H1 (cell line): ENCODE results near the gene PDZRN3. TPM values are rescaled to one million over a fixed set of nuclear protein-coding genes. Genes with fewer than 3 reads are reported as not detected.

Source experiments
- CTCF ChIA-PET: fragments of 300-600 bp; sonication (Branson Sonifier 250); formaldehyde crosslinking; loops from one replicate; lab custom pipeline; 2021; ENCODE audit not compliant: partially characterized antibody; lab: Charles Lee
- POLR2A ChIA-PET: fragments of 300-600 bp; sonication (Branson Sonifier 250); formaldehyde crosslinking; loops from one replicate; lab custom pipeline; 2021; ENCODE audit warnings: inconsistent platforms; ENCODE audit not compliant: partially characterized antibody; lab: Charles Lee
- DNase-seq, 2 experiments: peaks; one replicate each; pipeline versions ENCODE4 v3.0.0 to v3.0.0-alpha.2; 2010 to 2022; ENCODE audit warnings: low spot score in 2 of 2, low read depth in 1 of 2, mixed read lengths in 1 of 2
- FAIRE-seq: peaks from 2 replicates; lab custom pipeline; 2011; peaks lifted over from hg19 to GRCh38; lab: Jason Lieb, UNC
- H2AFZ ChIP-seq: 2 replicates; pipeline ENCODE4 v1.8.1; 2012; ENCODE audit warnings: low read length, inconsistent platforms
- H2AK5ac ChIP-seq: 2 replicates; pipeline ENCODE4 v1.6.1; 2013; ENCODE audit warnings: low read depth, low read length
- H2BK120ac ChIP-seq: replicated peaks from 2 replicates; pipeline ENCODE3; 2013; ENCODE audit warnings: low read depth, low read length, inconsistent platforms
- H2BK12ac ChIP-seq: 2 replicates; pipeline ENCODE4 v1.6.1; 2013; ENCODE audit warnings: low read depth, low read length
- H2BK15ac ChIP-seq: 2 replicates; pipeline ENCODE4 v1.6.1; 2013; ENCODE audit warnings: low read length
- H2BK20ac ChIP-seq: 2 replicates; pipeline ENCODE4 v1.6.1; 2013; ENCODE audit warnings: low read length
- H2BK5ac ChIP-seq: 2 replicates; pipeline ENCODE4 v1.6.1; 2013; ENCODE audit warnings: low read depth, low read length
- H3K14ac ChIP-seq: 2 replicates; pipeline ENCODE4 v1.6.1; 2013; ENCODE audit warnings: inconsistent platforms; ENCODE audit not compliant: insufficient read length
- H3K18ac ChIP-seq: 2 replicates; pipeline ENCODE4 v1.6.1; 2013; ENCODE audit warnings: low read length; ENCODE audit errors: extremely low read depth
- H3K23ac ChIP-seq: 2 replicates; pipeline ENCODE4 v1.6.1; 2013; ENCODE audit warnings: inconsistent platforms; ENCODE audit not compliant: insufficient read length
- H3K23me2 ChIP-seq: 2 replicates; pipeline ENCODE4 v1.6.1; 2013; ENCODE audit warnings: low read depth, low read length
- H3K27ac ChIP-seq: 2 replicates; pipeline ENCODE4 v1.6.1; 2011; ENCODE audit warnings: low read depth, low read length, inconsistent platforms
- H3K27me3 ChIP-seq, 4 experiments: replicated peaks in 1 of 4; 1 replicate in 1 of 4; 2 replicates in 3 of 4; pipeline versions ENCODE4 v1.6.1 to v1.8.1; 2011 to 2013; ENCODE audit warnings: low read length in 3 of 4, mild to moderate bottlenecking in 3 of 4, inconsistent platforms in 2 of 4, mixed read lengths in 2 of 4, moderate library complexity in 1 of 4; ENCODE audit not compliant: control insufficient read depth in 3 of 4, insufficient read depth in 3 of 4; ENCODE audit errors: extremely low read depth in 1 of 4
- H3K36me3 ChIP-seq, 4 experiments: 2 replicates each; pipeline versions ENCODE4 v1.6.1 to v1.8.1; 2011 to 2013; ENCODE audit warnings: mild to moderate bottlenecking in 4 of 4, low read length in 3 of 4, moderate library complexity in 2 of 4, control low read depth in 1 of 4, inconsistent platforms in 1 of 4; ENCODE audit not compliant: insufficient read depth in 4 of 4, control insufficient read depth in 2 of 4
- H3K4ac ChIP-seq: replicated peaks from 2 replicates; pipeline ENCODE3; 2013; ENCODE audit warnings: low read length, low read depth, mixed read lengths, inconsistent platforms; ENCODE audit not compliant: insufficient read length
- H3K4me1 ChIP-seq, 4 experiments: replicated peaks in 1 of 4; 1 replicate in 1 of 4; 2 replicates in 3 of 4; pipeline versions ENCODE4 v1.6.1 to v1.8.1; 2011 to 2013; ENCODE audit warnings: low read length in 3 of 4, inconsistent platforms in 2 of 4, mixed read lengths in 1 of 4; ENCODE audit not compliant: insufficient read depth in 4 of 4, control insufficient read depth in 3 of 4
- H3K4me2 ChIP-seq, 2 experiments: 2 replicates each; pipeline versions ENCODE4 v1.6.1 to v1.8.1; 2011 to 2013; ENCODE audit warnings: low read depth in 2 of 2, low read length in 2 of 2, control low read depth in 1 of 2, inconsistent platforms in 1 of 2, mild to moderate bottlenecking in 1 of 2; ENCODE audit not compliant: insufficient read depth in 1 of 2
- H3K4me3 ChIP-seq, 4 experiments: fragments of 200-600, 300-600 bp in 1 of 4; sonication (generic), shearing (Covaris generic), sonication (Bioruptor Twin) in 1 of 4; 2 replicates each; pipeline versions ENCODE4 v1.5.1 to v1.8.1; 2011 to 2016; ENCODE audit warnings: low read length in 4 of 4, low read depth in 3 of 4, control low read depth in 2 of 4, inconsistent platforms in 2 of 4, mild to moderate bottlenecking in 2 of 4, mixed read lengths in 1 of 4, moderate library complexity in 1 of 4; ENCODE audit not compliant: insufficient read depth in 2 of 4; ENCODE audit errors: extremely low read depth in 1 of 4
- H3K56ac ChIP-seq: replicated peaks from 2 replicates; pipeline ENCODE3; 2013; ENCODE audit warnings: low read depth, mild to moderate bottlenecking, mixed read lengths, low read length, inconsistent platforms; ENCODE audit not compliant: insufficient read length
- H3K79me1 ChIP-seq: 2 replicates; pipeline ENCODE4 v1.6.1; 2013; ENCODE audit warnings: low read depth, low read length, control low read depth
- H3K79me2 ChIP-seq, 2 experiments: 2 replicates each; pipeline versions ENCODE4 v1.6.1 to v1.8.1; 2012 to 2013; ENCODE audit warnings: low read length in 2 of 2, mild to moderate bottlenecking in 2 of 2, inconsistent platforms in 1 of 2; ENCODE audit not compliant: insufficient read depth in 2 of 2, control insufficient read depth in 1 of 2
- H3K9ac ChIP-seq, 4 experiments: replicated peaks in 1 of 4; 1 replicate in 1 of 4; 2 replicates in 3 of 4; pipeline versions ENCODE4 v1.6.1 to v1.8.1; 2011 to 2013; ENCODE audit warnings: low read depth in 3 of 4, low read length in 3 of 4, control low read depth in 2 of 4, mild to moderate bottlenecking in 2 of 4, moderate library complexity in 2 of 4, inconsistent platforms in 1 of 4; ENCODE audit errors: extremely low read depth in 1 of 4
- H3K9me3 ChIP-seq, 2 experiments: 2 replicates each; pipeline versions ENCODE4 v1.6.1 to v1.8.1; 2012 to 2013; ENCODE audit warnings: mild to moderate bottlenecking in 2 of 2, moderate library complexity in 2 of 2, control low read depth in 1 of 2, inconsistent platforms in 1 of 2, low read depth in 1 of 2, low read length in 1 of 2, mixed read lengths in 1 of 2; ENCODE audit not compliant: insufficient read depth in 2 of 2
- H4K20me1 ChIP-seq, 2 experiments: replicated peaks in 1 of 2; 2 replicates each; pipeline versions ENCODE3 to v1.8.1; 2011 to 2013; ENCODE audit warnings: inconsistent platforms in 2 of 2, low read length in 2 of 2, mild to moderate bottlenecking in 1 of 2; ENCODE audit not compliant: insufficient read depth in 2 of 2, control insufficient read depth in 1 of 2
- H4K5ac ChIP-seq: 2 replicates; pipeline ENCODE4 v1.6.1; 2013; ENCODE audit warnings: low read length, low read depth, mixed read lengths, inconsistent platforms; ENCODE audit not compliant: insufficient read length
- H4K8ac ChIP-seq: 2 replicates; pipeline ENCODE4 v1.8.0; 2013; ENCODE audit warnings: mild to moderate bottlenecking, moderate library complexity, low read length, inconsistent platforms; ENCODE audit not compliant: insufficient read depth; ENCODE audit errors: extremely low read depth
- H4K91ac ChIP-seq: replicated peaks from 2 replicates; pipeline ENCODE3; 2013; ENCODE audit warnings: low read length, mixed read lengths, inconsistent platforms; ENCODE audit not compliant: insufficient read length
- CHD2 ChIP-seq: IDR thresholded peaks from 2 replicates; pipeline ENCODE4 v1.6.1; 2012; ENCODE audit warnings: low read length, improper control_type of control experiment
- CTCF ChIP-seq, 3 experiments: IDR thresholded peaks; 1 replicate in 2 of 3; 2 replicates in 1 of 3; pipeline versions ENCODE4 v1.5.1 to v1.6.1; 2011; ENCODE audit warnings: low read length in 3 of 3, mild to moderate bottlenecking in 3 of 3, inconsistent platforms in 2 of 3, low read depth in 1 of 3, moderate library complexity in 1 of 3; ENCODE audit not compliant: insufficient read depth in 1 of 3; ENCODE audit errors: control extremely low read depth in 1 of 3
- FOSL1 ChIP-seq: IDR thresholded peaks from 2 replicates; pipeline ENCODE4 v1.6.1; 2011; ENCODE audit warnings: mild to moderate bottlenecking, low read depth, low read length, moderate library complexity; ENCODE audit not compliant: insufficient read depth
- HDAC2 ChIP-seq, 2 experiments: fragments of 300-600 bp in 1 of 2; sonication (generic) in 1 of 2; IDR thresholded peaks; 2 replicates each; pipeline ENCODE4 v1.6.1; 2011 to 2012; ENCODE audit warnings: low read depth in 2 of 2, low read length in 2 of 2, mild to moderate bottlenecking in 2 of 2, moderate library complexity in 2 of 2, borderline replicate concordance in 1 of 2, inconsistent platforms in 1 of 2
- KDM4A ChIP-seq: IDR thresholded peaks from one replicate; pipeline ENCODE4 v1.7.1; 2012; ENCODE audit warnings: low read depth, mild to moderate bottlenecking, moderate library complexity, low read length, inconsistent platforms; ENCODE audit not compliant: severe bottlenecking
- NRF1 ChIP-seq: IDR thresholded peaks from 2 replicates; pipeline ENCODE4 v1.6.1; 2011; ENCODE audit warnings: mild to moderate bottlenecking, low read depth, low read length, improper control_type of control experiment
- RBBP5 ChIP-seq: IDR thresholded peaks from 2 replicates; pipeline ENCODE4 v1.7.1; 2012; ENCODE audit warnings: low read depth, mild to moderate bottlenecking, inconsistent platforms, low read length, moderate library complexity, borderline replicate concordance
- SRF ChIP-seq: IDR thresholded peaks from 2 replicates; pipeline ENCODE4 v1.6.1; 2011; ENCODE audit warnings: mild to moderate bottlenecking, low read depth, low read length, moderate library complexity
- SUZ12 ChIP-seq: fragments of 200-600 bp; sonication (generic); IDR thresholded peaks from 2 replicates; pipeline ENCODE4 v1.6.1; 2012; ENCODE audit warnings: mild to moderate bottlenecking, inconsistent platforms, low read length, moderate library complexity, mixed read lengths
- USF2 ChIP-seq: IDR thresholded peaks from 2 replicates; pipeline ENCODE4 v1.6.1; 2011; ENCODE audit warnings: low read length, improper control_type of control experiment
- WGBS, 2 experiments: shearing (Covaris generic) in 1 of 2; methylation state at CpG; one replicate each; pipeline versions ENCODE4 v1.1.6 to v1.1.7; 2013 to 2015; ENCODE audit warnings: low lambda C conversion rate in 2 of 2, mixed read lengths in 2 of 2, inconsistent platforms in 1 of 2, low coverage in 1 of 2, missing lambda C conversion rate in 1 of 2; ENCODE audit not compliant: insufficient replicate concordance in 2 of 2, insufficient coverage in 1 of 2, insufficient read length in 1 of 2; ENCODE audit errors: extremely low coverage in 1 of 2, missing lambda C conversion rate in 1 of 2; 5-methylcytosine and 5-hydroxymethylcytosine counted together
- polyA plus RNA-seq, 7 experiments: library from polyadenylated mRNA; depleted of rRNA in 3 of 7; stranded (reverse) in 5 of 7; unstranded in 2 of 7; fragments of >200 nt in 5 of 7; fragments of 200-250 nt in 2 of 7; gene quantifications; 1 replicate in 5 of 7; 2 replicates in 1 of 7; 4 replicates in 1 of 7; pipeline versions ENCODE4 v1.2.1 to v1.2.3, GENCODE V29; 2011 to 2013; ENCODE audit warnings: missing spikeins in 2 of 7, mixed read lengths in 2 of 7
- total RNA-seq: library from RNA; stranded (reverse); fragmentation: NEBNext Ultra II Directional; extraction: Animal tissue kit (Norgen Biotek cat#: 25700); gene quantifications from 2 replicates; pipeline ENCODE4 v1.2.1, GENCODE V29; 2021

PDZRN3 gene
- total and polyA plus RNA-seq, 2 of the 8 experiments (the other 6 are each of a cell fraction or from before 2014, with no cell fraction given), result 4.2 to 20.5 TPM

- Histone ChIP-seq H4K91ac (no peak overlapping the region), H4K20me1 (no peaks in the 10 kb centered on the region), H2AFZ (no peak overlapping the region), H3K4ac (no peak overlapping the region), H3K27ac (no peak overlapping the region), H2BK5ac (no peak overlapping the region), H2BK15ac (no peak overlapping the region), H3K36me3 (peaks cover 0 to 3% (median 1%) of the 10 kb centered on the region in 4 experiments; a peak in 3 of 8 replicates), H3K4me2 (no peak overlapping the region), H3K4me1 (no peaks in the 10 kb centered on the region), H3K23ac (no peak overlapping the region), H3K79me1 (no peaks in the 10 kb centered on the region), H2BK20ac (no peak overlapping the region), H3K79me2 (no peaks in the 10 kb centered on the region), H2BK120ac (no peak overlapping the region), H3K18ac (no peak overlapping the region), H2BK12ac (no peak overlapping the region), H3K56ac (no peak overlapping the region), H3K14ac (no peak overlapping the region), H3K4me3 (no peak overlapping the region), H3K9me3 (no peaks in the 10 kb centered on the region), H2AK5ac (no peak overlapping the region), H4K5ac (no peak overlapping the region), H3K27me3 (no peaks in the 10 kb centered on the region), H4K8ac (no peak overlapping the region), H3K23me2 (no peaks in the 10 kb centered on the region), H3K9ac (no peak overlapping the region)
- POLR2A ChIA-PET, result no interaction called here
- 90% methylated on average over 3 of the region's 3 CpGs; no CpG with 5 or more reads in 1 of the 2 experiments for WGBS, 2 experiments
- DNase-seq (no peak), FAIRE-seq (no peak)
- CTCF ChIA-PET, result interaction anchor here (0.5 kb wide), 1 partner anchor 254 kb away, joined by 3 read pairs; no protein-coding TSS in a partner anchor
- TF ChIP-seq SRF, result no peak
- TF ChIP-seq SUZ12, result no peak
- TF ChIP-seq USF2, result no peak
- TF ChIP-seq KDM4A, result no peak
- TF ChIP-seq CHD2, result no peak
- no peak for TF ChIP-seq FOSL1
- no peak for TF ChIP-seq HDAC2 (IDR thresholded peaks at IDR 0.05; ENCODE audit: borderline replicate concordance in 1 of 2, low read depth in 2 of 2, low read length in 2 of 2)
- no peak for TF ChIP-seq CTCF (IDR thresholded peaks at IDR 0.05; ENCODE audit: control extremely low read depth in 1 of 3, insufficient read depth in 1 of 3, low read depth in 1 of 3, low read length in 3 of 3)
- TF ChIP-seq RBBP5, result no peak
- TF ChIP-seq NRF1, result no peak
Observed at GRCh38 chr3:73399106-73399505, 225.6 kb downstream of the PDZRN3 start.
